GM23338 (cell line): Measurements from ENCODE around the gene ITPKA. TPM values are rescaled to one million over a fixed set of nuclear protein-coding genes. Genes with fewer than 3 reads are reported as not detected.

Experiments used
- ATAC-seq: fragments of 200-7000 bp; cut with Tn5 transposase; 3 replicates; pipeline ENCODE4 v1.9.1; 2020
- DNase-seq: peaks from one replicate; pipeline ENCODE4 v3.0.0-alpha.2; 2015; ENCODE audit warnings: low spot score
- H2AFZ ChIP-seq: fragments of 200-600 bp; sonication (generic); 2 replicates; pipeline ENCODE4 v1.8.0; 2016; ENCODE audit warnings: antibody characterized with exemption, mild to moderate bottlenecking, moderate library complexity
- H3F3A ChIP-seq: fragments of 200-600 bp; sonication (generic); replicated peaks from 2 replicates; pipeline ENCODE4 v1.8.0; 2017; ENCODE audit warnings: antibody characterized with exemption, mixed run types, low read depth
- H3K27ac ChIP-seq: fragments of 200-600 bp; sonication (generic); 2 replicates; pipeline ENCODE4 v1.6.1; 2016; ENCODE audit warnings: low read depth
- H3K27me3 ChIP-seq: fragments of 200-600 bp; sonication (generic); 2 replicates; pipeline ENCODE4 v1.8.0; 2016; ENCODE audit warnings: mild to moderate bottlenecking, mixed run types, moderate library complexity; ENCODE audit not compliant: insufficient read depth
- H3K36me3 ChIP-seq: fragments of 200-600 bp; sonication (generic); 2 replicates; pipeline ENCODE4 v1.8.0; 2016; ENCODE audit warnings: mild to moderate bottlenecking; ENCODE audit not compliant: insufficient read depth
- H3K4me1 ChIP-seq: fragments of 200-600 bp; sonication (generic); 2 replicates; pipeline ENCODE4 v1.8.0; 2016; ENCODE audit warnings: mild to moderate bottlenecking, moderate library complexity; ENCODE audit not compliant: insufficient read depth
- H3K4me2 ChIP-seq: fragments of 200-600 bp; sonication (generic); 2 replicates; pipeline ENCODE4 v1.7.1; 2017; ENCODE audit warnings: mixed run types
- H3K4me3 ChIP-seq: fragments of 200-600 bp; sonication (generic); 2 replicates; pipeline ENCODE4 v1.6.1; 2016; ENCODE audit warnings: mixed run types
- H3K79me2 ChIP-seq: fragments of 200-600 bp; sonication (generic); replicated peaks from 2 replicates; pipeline ENCODE4 v1.8.0; 2017; ENCODE audit warnings: mild to moderate bottlenecking; ENCODE audit not compliant: insufficient read depth
- H3K9me2 ChIP-seq: fragments of 200-600 bp; sonication (generic); 2 replicates; pipeline ENCODE4 v1.8.0; 2017; ENCODE audit not compliant: insufficient read depth
- H4K20me1 ChIP-seq: fragments of 200-600 bp; sonication (generic); replicated peaks from 2 replicates; pipeline ENCODE4 v1.8.0; 2017; ENCODE audit warnings: mild to moderate bottlenecking; ENCODE audit not compliant: insufficient read depth
- H3K27ac Mint-ChIP-seq: 2 replicates; pipeline ENCODE4 v1.8.0; 2020; ENCODE audit warnings: inconsistent platforms, mild to moderate bottlenecking, moderate library complexity, mixed read lengths
- H3K27me3 Mint-ChIP-seq: 3 replicates; pipeline ENCODE4 v1.8.0; 2022; ENCODE audit warnings: low read depth, mild to moderate bottlenecking, moderate library complexity, mixed read lengths, inconsistent platforms; ENCODE audit not compliant: insufficient read depth, poor library complexity
- H3K36me3 Mint-ChIP-seq: 3 replicates; pipeline ENCODE4 v1.8.0; 2021; ENCODE audit warnings: low read depth, mild to moderate bottlenecking, inconsistent platforms, moderate library complexity, mixed read lengths
- H3K4me1 Mint-ChIP-seq: 3 replicates; pipeline ENCODE4 v1.8.0; 2020; ENCODE audit warnings: mild to moderate bottlenecking, inconsistent platforms, mixed read lengths
- H3K4me3 Mint-ChIP-seq: 3 replicates; pipeline ENCODE4 v1.8.0; 2021; ENCODE audit warnings: moderate library complexity, mild to moderate bottlenecking, inconsistent platforms, mixed read lengths
- H3K9me3 Mint-ChIP-seq: 3 replicates; pipeline ENCODE4 v1.8.0; 2020; ENCODE audit warnings: moderate library complexity, mild to moderate bottlenecking, inconsistent platforms, mixed read lengths
- CTCF ChIP-seq, 2 experiments: fragments of 200-600 bp in 1 of 2; sonication (generic) in 1 of 2; conservative IDR thresholded peaks; 2 replicates each; pipeline versions ENCODE4 v1.5.1 to v1.6.1; 2016 to 2017; ENCODE audit warnings: antibody characterized with exemption in 2 of 2, low read depth in 2 of 2, mild to moderate bottlenecking in 2 of 2, moderate library complexity in 1 of 2
- ETS1 ChIP-seq: IDR thresholded peaks from 2 replicates; pipeline ENCODE4 v1.6.1; 2016; ENCODE audit warnings: antibody characterized with exemption
- EZH2phosphoT487 ChIP-seq: fragments of 200-600 bp; sonication (generic); IDR thresholded peaks from one replicate; pipeline ENCODE4 v1.8.1; 2018; ENCODE audit warnings: antibody characterized with exemption; ENCODE audit not compliant: unreplicated experiment
- JUNB ChIP-seq: IDR thresholded peaks from one replicate; pipeline ENCODE4 v1.6.1; 2016; ENCODE audit warnings: antibody characterized with exemption; ENCODE audit not compliant: unreplicated experiment
- NANOG ChIP-seq: IDR thresholded peaks from 2 replicates; pipeline ENCODE4 v1.6.1; 2016; ENCODE audit warnings: antibody characterized with exemption, borderline replicate concordance
- REST ChIP-seq: IDR thresholded peaks from one replicate; pipeline ENCODE4 v1.6.1; 2018; ENCODE audit warnings: antibody characterized with exemption; ENCODE audit not compliant: unreplicated experiment
- STAT1 ChIP-seq: IDR thresholded peaks from one replicate; pipeline ENCODE4 v1.6.1; 2016; ENCODE audit warnings: antibody characterized with exemption; ENCODE audit not compliant: unreplicated experiment
- ZNF331 ChIP-seq: fragments of 250-450 bp; sonication (Bioruptor Pico); IDR thresholded peaks from 2 replicates; pipeline ENCODE4 v1.5.0; 2020; ENCODE audit warnings: low read depth, mild to moderate bottlenecking, moderate library complexity
- ZNF462 ChIP-seq: fragments of 250-450 bp; sonication (Bioruptor Pico); IDR thresholded peaks from 2 replicates; pipeline ENCODE4 v1.5.0; 2020; ENCODE audit warnings: mild to moderate bottlenecking, moderate library complexity
- polyA plus RNA-seq: library from polyadenylated mRNA; unstranded; fragments of >200 nt; fragmentation: Nextera tagmentation; extraction: Ambion mirVana; gene quantifications from 2 replicates; pipeline ENCODE4 v1.2.1, GENCODE V29; 2016
- total RNA-seq: library from RNA; depleted of rRNA; stranded (reverse); fragments of >200 nt; shearing (Covaris generic); gene quantifications from 2 replicates; pipeline ENCODE4 v1.2.3, GENCODE V29; 2014

The ITPKA gene
- total and polyA plus RNA-seq, 2 experiments from 2014 or later: 0.55 to 2.1 TPM

GRCh38 chr15:41490355-41490754 lies 3.3 kb upstream of the ITPKA start:
- Histone ChIP-seq H3F3A (peaks cover 11% of the 10 kb centered on the region), H2AFZ (no peak overlapping the region), H4K20me1 (no peaks in the 10 kb centered on the region; the same call in 1 of the 2 replicates), H3K4me3 (no peak overlapping the region), H3K4me2 (no peak overlapping the region), H3K36me3 (no peaks in the 10 kb centered on the region), H3K79me2 (no peaks in the 10 kb centered on the region), H3K4me1 (peaks cover 11% of the 10 kb centered on the region), H3K27me3 (peaks cover 53% of the 10 kb centered on the region), H3K9me2 (no peaks in the 10 kb centered on the region), H3K27ac (no peak overlapping the region)
- no peak overlapping the region for H3K4me3 Mint-ChIP-seq
- H3K9me3 Mint-ChIP-seq: no peaks in the 10 kb centered on the region; the same call in 2 of the 3 replicates
- no peak for TF ChIP-seq ETS1
- TF ChIP-seq CTCF (conservative IDR thresholded peaks at IDR 0.05; ENCODE audit: low read depth in 2 of 2): no peak
- no peak for TF ChIP-seq ZNF331
- no peak for TF ChIP-seq STAT1
- no peak for TF ChIP-seq EZH2phosphoT487
- peaks cover 48% of the 10 kb centered on the region for H3K27me3 Mint-ChIP-seq
- H3K4me1 Mint-ChIP-seq: peaks cover 9% of the 10 kb centered on the region
- ATAC-seq (no peak), DNase-seq (no peak)
- peaks cover 3% of the 10 kb centered on the region; the same call in 1 of the 3 replicates for H3K36me3 Mint-ChIP-seq
- no peak overlapping the region for H3K27ac Mint-ChIP-seq

- no peak overlapping the region for H3K4me3 ChIP-seq
- Mint-ChIP-seq H3K9me3 (no peaks in the 10 kb centered on the region; the same call in 2 of the 3 replicates), H3K4me1 (peaks cover 14% of the 10 kb centered on the region), H3K27ac (no peak overlapping the region), H3K27me3 (peaks cover 59% of the 10 kb centered on the region), H3K4me3 (no peak overlapping the region), H3K36me3 (peaks cover 3% of the 10 kb centered on the region; the same call in 1 of the 3 replicates)
- H3K9me2 ChIP-seq: no peaks in the 10 kb centered on the region
- no peak for TF ChIP-seq NANOG
- no peak for TF ChIP-seq REST
- no peak for TF ChIP-seq ZNF462 (CRISPR knock-in tag)
- TF ChIP-seq JUNB: no peak
- no peaks in the 10 kb centered on the region for H3K79me2 ChIP-seq
- no peak overlapping the region for H3K4me2 ChIP-seq
- H3K36me3 ChIP-seq: no peaks in the 10 kb centered on the region
- no peaks in the 10 kb centered on the region; the same call in none of the 2 replicates for H4K20me1 ChIP-seq
- peaks cover 16% of the 10 kb centered on the region for H3K4me1 ChIP-seq
- no peak overlapping the region for H3K27ac ChIP-seq
- H3F3A ChIP-seq: peaks cover 17% of the 10 kb centered on the region
- H3K27me3 ChIP-seq: peaks cover 69% of the 10 kb centered on the region
- no peak overlapping the region for H2AFZ ChIP-seq
- DNase-seq (no peak), ATAC-seq (no peak)
These were observed 1.8 kb upstream of the ITPKA start for GRCh38 chr15:41491889-41492288.
